WTC11 (cell line): ENCODE measurements around the gene MAN2B2. TPM values are rescaled to one million over a fixed set of nuclear protein-coding genes. Genes with fewer than 3 reads are reported as not detected.

ENCODE experiments used
- ATAC-seq: fragments of 200-7000 bp; cut with Tn5 transposase; 2 replicates; pipeline ENCODE4 v1.10.0; 2021; ENCODE audit warnings: mild to moderate bottlenecking, moderate library complexity
- CTCF ChIA-PET: fragments of 300-600 bp; sonication (Branson Sonifier 250); formaldehyde crosslinking; loops from one replicate; lab custom pipeline; 2021; ENCODE audit warnings: antibody characterized with exemption; lab: Charles Lee
- POLR2A ChIA-PET: fragments of 350-600 bp; sonication (Branson Sonifier 250); formaldehyde crosslinking; loops from one replicate; lab custom pipeline; 2021; ENCODE audit warnings: antibody characterized with exemption; lab: Charles Lee
- DNase-seq: peaks from one replicate; pipeline ENCODE4 v3.0.0; 2021; ENCODE audit warnings: low spot score
- H3K27ac Mint-ChIP-seq: 2 replicates; pipeline ENCODE4 v1.8.0; 2021; ENCODE audit warnings: mixed read lengths
- H3K27me3 Mint-ChIP-seq: 2 replicates; pipeline ENCODE4 v1.8.0; 2021; ENCODE audit warnings: low read depth, mild to moderate bottlenecking, moderate library complexity, mixed read lengths
- H3K36me3 Mint-ChIP-seq: 2 replicates; pipeline ENCODE4 v1.8.0; 2021; ENCODE audit warnings: mixed read lengths
- H3K4me1 Mint-ChIP-seq: 2 replicates; pipeline ENCODE4 v1.8.0; 2022; ENCODE audit warnings: mixed read lengths
- H3K4me3 Mint-ChIP-seq: 2 replicates; pipeline ENCODE4 v1.8.0; 2021; ENCODE audit warnings: mild to moderate bottlenecking, moderate library complexity, mixed read lengths
- H3K9me3 Mint-ChIP-seq: 2 replicates; pipeline ENCODE4 v1.8.0; 2021; ENCODE audit warnings: mixed read lengths
- CBFB ChIP-seq: sonication (generic); formaldehyde crosslinking; IDR thresholded peaks from 2 replicates; pipeline ENCODE4 v1.8.1; 2022; ENCODE audit warnings: mild to moderate bottlenecking, low read depth, missing genetic modification reagents
- E2F5 ChIP-seq: sonication (generic); formaldehyde crosslinking; IDR thresholded peaks from 2 replicates; pipeline ENCODE4 v1.8.1; 2022; ENCODE audit warnings: mild to moderate bottlenecking, moderate library complexity, missing genetic modification reagents
- GTF2I ChIP-seq: fragments of 250-450 bp; sonication (Bioruptor Pico); conservative IDR thresholded peaks from 2 replicates; pipeline ENCODE4 v1.4.0; 2021; ENCODE audit warnings: mild to moderate bottlenecking
- HMGA2 ChIP-seq: fragments of 250-450 bp; sonication (Bioruptor Pico); IDR thresholded peaks from 2 replicates; pipeline ENCODE4 v1.4.0; 2021; ENCODE audit warnings: mild to moderate bottlenecking, moderate library complexity
- JUN ChIP-seq: sonication (generic); formaldehyde crosslinking; IDR thresholded peaks from 2 replicates; pipeline ENCODE4 v1.8.0; 2023; ENCODE audit warnings: mild to moderate bottlenecking, missing genetic modification reagents
- NFYB ChIP-seq: sonication (generic); formaldehyde crosslinking; conservative IDR thresholded peaks from 2 replicates; pipeline ENCODE4 v1.8.0; 2022; ENCODE audit warnings: low read depth, missing genetic modification reagents
- PRRX2 ChIP-seq: fragments of 250-450 bp; sonication (Bioruptor Pico); IDR thresholded peaks from 2 replicates; pipeline ENCODE4 v1.8.0; 2021; ENCODE audit warnings: mild to moderate bottlenecking
- RORB ChIP-seq: fragments of 250-450 bp; sonication (Bioruptor Pico); IDR thresholded peaks from 2 replicates; pipeline ENCODE4 v1.9.0; 2021; ENCODE audit warnings: mild to moderate bottlenecking
- SOX15 ChIP-seq: fragments of 250-450 bp; sonication (Bioruptor Pico); IDR thresholded peaks from 2 replicates; pipeline ENCODE4 v1.9.0; 2021; ENCODE audit warnings: mild to moderate bottlenecking
- TCF7 ChIP-seq: sonication (generic); formaldehyde crosslinking; IDR thresholded peaks from 2 replicates; pipeline ENCODE4 v1.8.0; 2022; ENCODE audit warnings: mild to moderate bottlenecking, low read depth, missing genetic modification reagents, moderate library complexity
- USF1 ChIP-seq: sonication (generic); formaldehyde crosslinking; IDR thresholded peaks from 2 replicates; pipeline ENCODE4 v1.8.0; 2022; ENCODE audit warnings: mild to moderate bottlenecking, missing genetic modification reagents
- ZBTB43 ChIP-seq: sonication (generic); formaldehyde crosslinking; IDR thresholded peaks from 2 replicates; pipeline ENCODE4 v1.8.1; 2023; ENCODE audit warnings: mild to moderate bottlenecking, missing genetic modification reagents
- ZNF121 ChIP-seq: sonication (generic); formaldehyde crosslinking; IDR thresholded peaks from 2 replicates; pipeline ENCODE4 v1.8.0; 2023; ENCODE audit warnings: missing genetic modification reagents
- ZNF219 ChIP-seq: sonication (generic); formaldehyde crosslinking; IDR thresholded peaks from 2 replicates; pipeline ENCODE4 v1.8.0; 2023; ENCODE audit warnings: missing genetic modification reagents, mild to moderate bottlenecking, borderline replicate concordance
- ZNF317 ChIP-seq: sonication (generic); formaldehyde crosslinking; IDR thresholded peaks from 2 replicates; pipeline ENCODE4 v1.8.1; 2023; ENCODE audit warnings: low read depth, mild to moderate bottlenecking, moderate library complexity, missing genetic modification reagents, borderline replicate concordance
- ZNF416 ChIP-seq: fragments of 250-450 bp; sonication (Bioruptor Pico); IDR thresholded peaks from 2 replicates; pipeline ENCODE4 v1.9.0; 2021; ENCODE audit warnings: mild to moderate bottlenecking, inconsistent platforms
- ZNF671 ChIP-seq: fragments of 250-450 bp; sonication (Bioruptor Pico); IDR thresholded peaks from 2 replicates; pipeline ENCODE4 v1.8.0; 2021; ENCODE audit warnings: mild to moderate bottlenecking
- ZSCAN18 ChIP-seq: fragments of 250-450 bp; sonication (Bioruptor Pico); IDR thresholded peaks from 2 replicates; pipeline ENCODE4 v2.1.2; 2022; ENCODE audit warnings: mild to moderate bottlenecking, moderate library complexity
- total RNA-seq: library from RNA; stranded (reverse); gene quantifications from 3 replicates; pipeline ENCODE4 v1.2.3, GENCODE V29; 2021

The MAN2B2 gene
- total RNA-seq, 1 experiment from 2014 or later: 6.3 TPM

GRCh38 chr4:6605114-6605513, 30.1 kb downstream of the MAN2B2 start:
- H3K4me3 Mint-ChIP-seq: no peak overlapping the region
- H3K4me1 Mint-ChIP-seq: no peaks in the 10 kb centered on the region
- TF ChIP-seq ZNF671 (CRISPR knock-in tag) (no peak), ZBTB43 (no peak), NFYB (CRISPR knock-in tag) (no peak), TCF7 (CRISPR knock-in tag) (no peak), ZNF121 (CRISPR knock-in tag) (no peak), ZNF317 (CRISPR knock-in tag) (no peak), JUN (CRISPR knock-in tag) (no peak)
- no peak for DNase-seq
- ChIA-PET POLR2A (no interaction called here), CTCF (interaction anchor here (0.8 to 1.3 kb wide), 3 partner anchors 59 to 278 kb away, joined by 3 to 4 read pairs (median 3); no protein-coding TSS in a partner anchor)
- peaks cover 13% of the 10 kb centered on the region; the same call in 1 of the 2 replicates for H3K9me3 Mint-ChIP-seq
- peaks cover 4% of the 10 kb centered on the region; the same call in 1 of the 2 replicates for H3K27me3 Mint-ChIP-seq
- H3K36me3 Mint-ChIP-seq: peaks cover 16% of the 10 kb centered on the region
- no peak overlapping the region for H3K27ac Mint-ChIP-seq
- ATAC-seq: no peak

GRCh38 chr4:6605605-6606004, 30.6 kb downstream of the MAN2B2 start:
- Mint-ChIP-seq H3K36me3 (peaks cover 16% of the 10 kb centered on the region), H3K9me3 (peaks cover 13% of the 10 kb centered on the region; the same call in 1 of the 2 replicates), H3K4me3 (no peak overlapping the region), H3K27me3 (peaks cover 4% of the 10 kb centered on the region; the same call in 1 of the 2 replicates), H3K4me1 (no peaks in the 10 kb centered on the region), H3K27ac (no peak overlapping the region)
- no peak for ATAC-seq
- ChIA-PET POLR2A (no interaction called here), CTCF (no interaction called here)
- TF ChIP-seq PRRX2 (no peak), ZSCAN18 (CRISPR knock-in tag) (no peak), ZNF121 (CRISPR knock-in tag) (no peak), USF1 (CRISPR knock-in tag) (no peak)
- no peak for DNase-seq

- no peak overlapping the region for H3K4me3 Mint-ChIP-seq
- H3K4me1 Mint-ChIP-seq: no peaks in the 10 kb centered on the region
- POLR2A ChIA-PET: no interaction called here
- TF ChIP-seq ZNF416 (no peak), GTF2I (CRISPR knock-in tag) (no peak), ZNF219 (CRISPR knock-in tag) (no peak), SOX15 (CRISPR knock-in tag) (no peak), RORB (CRISPR knock-in tag) (no peak), HMGA2 (no peak), E2F5 (CRISPR knock-in tag) (no peak), CBFB (no peak)
- TF ChIP-seq, all 79 proteins: peak for 0
- DNase-seq: no peak
- Mint-ChIP-seq H3K27ac (no peak overlapping the region), H3K9me3 (peaks cover 13% of the 10 kb centered on the region; the same call in 1 of the 2 replicates), H3K27me3 (peaks cover 4% of the 10 kb centered on the region; the same call in 1 of the 2 replicates), H3K36me3 (peaks cover 16% of the 10 kb centered on the region)
- CTCF ChIA-PET: no interaction called here
- no peak for ATAC-seq
Measured at GRCh38 chr4:6606465-6607235, 31.7 kb downstream of the MAN2B2 start.
